ENCODE results near the gene TLK1.

GRCh38 chr2:170975943-170976270 lies 184.8 kb downstream of the TLK1 start:
- TF ChIP-seq POLR2A (IDR thresholded peaks at IDR 0.05), result no peak
- TF ChIP-seq CTCF (IDR thresholded peaks at IDR 0.05), result no peak

Measured in right lobe of liver (tissue), 4 donors.